ENCODE results near the gene MOB3C. TPM values are rescaled to one million over a fixed set of nuclear protein-coding genes. Genes with fewer than 3 reads are reported as not detected.

Gene MOB3C
- total and polyA plus RNA-seq, 2 of the 4 experiments (the other 2 are of a cell fraction) = 7.3 to 9.0 TPM

- Histone ChIP-seq H4K5ac (ENCODE audit: low read depth, low read length) (no peak overlapping the region), H3K9me3 (ENCODE audit: control insufficient read depth, insufficient read depth, low read length) (no peaks in the 10 kb centered on the region), H2BK15ac (ENCODE audit: low read depth, low read length) (no peak overlapping the region), H4K20me1 (ENCODE audit: insufficient read depth, low read length) (no peaks in the 10 kb centered on the region), H3K27ac (ENCODE audit: insufficient read depth, low read length) (no peak overlapping the region), H3K9ac (ENCODE audit: low read depth, low read length) (no peak overlapping the region), H3K36me3 (ENCODE audit: control insufficient read depth, insufficient read depth, low read length) (peaks cover 15% of the 10 kb centered on the region), H3K4ac (ENCODE audit: low read depth, low read length) (no peak overlapping the region), H2AK9ac (replicated peaks; ENCODE audit: low read depth, low read length, poor library complexity) (no peak overlapping the region), H2BK5ac (ENCODE audit: low read depth, low read length, poor library complexity, severe bottlenecking) (no peak overlapping the region), H3K14ac (replicated peaks; ENCODE audit: low read depth, low read length) (no peak overlapping the region), H4K91ac (ENCODE audit: insufficient read depth, low read depth, low read length) (no peak overlapping the region), H3K4me2 (ENCODE audit: low read depth, low read length) (no peak overlapping the region), H2BK120ac (ENCODE audit: low read depth, low read length) (no peak overlapping the region), H3K56ac (ENCODE audit: extremely low read depth, insufficient read depth, low read length) (no peak overlapping the region), H3K4me1 (ENCODE audit: control insufficient read depth, insufficient read depth, low read length) (peaks cover 2% of the 10 kb centered on the region; the same call in 1 of the 2 replicates), H3K4me3 (ENCODE audit: insufficient read depth, low read depth, low read length) (no peak overlapping the region), H3K18ac (ENCODE audit: low read depth, low read length) (no peak overlapping the region), H3K9me1 (ENCODE audit: insufficient read depth, low read length) (peaks cover 11% of the 10 kb centered on the region), H2AFZ (replicated peaks; ENCODE audit: low read length, poor library complexity) (no peak overlapping the region), H3K79me1 (ENCODE audit: low read depth in 1 of 2, low read length in 2 of 2) (no peaks in the 10 kb centered on the region), H3K27me3 (ENCODE audit: control insufficient read depth, insufficient read depth, low read length) (no peaks in the 10 kb centered on the region), H2AK5ac (ENCODE audit: low read depth, low read length) (no peak overlapping the region), H4K8ac (ENCODE audit: low read depth in 2 of 2, low read length in 2 of 2) (no peak overlapping the region), H2BK20ac (ENCODE audit: low read depth, low read length) (no peak overlapping the region), H3K23ac (ENCODE audit: low read depth, low read length) (no peak overlapping the region)
- CTCF ChIA-PET = no interaction called here
- dilution Hi-C loops (cut with HindIII; ENCODE audit: low sequenced_read_pairs, unreplicated experiment) (no loop called here), in situ Hi-C loops (cut with MboI; ENCODE audit: low sequenced_read_pairs) (no loop called here), intact Hi-C loops (cut with micrococcal nuclease) (no loop called here)
- no CpG with 5 or more reads among the region's 14 CpGs for WGBS, 2 experiments (ENCODE audit: extremely low coverage in 2 of 2, insufficient read length in 1 of 2)
- POLR2A ChIA-PET (ENCODE audit: unreplicated experiment) = no interaction called here
- BruUV-seq (replicated peaks) = no TSS peak
- ATAC-seq (ENCODE audit: low read depth) (peak; percentile 32), DNase-seq (peak; percentile 33)
- TF ChIP-seq RFX5 (IDR thresholded peaks at IDR 0.05; ENCODE audit: low read depth, low read length) (no peak), FOS (IDR thresholded peaks at IDR 0.05; ENCODE audit: low read depth, low read length) (no peak), BHLHE40 (IDR thresholded peaks at IDR 0.05; ENCODE audit: low read depth, low read length) (no peak), USF2 (IDR thresholded peaks at IDR 0.05; ENCODE audit: low read depth, low read length) (no peak), CTCF (conservative IDR thresholded peaks at IDR 0.05; ENCODE audit: low read depth, low read length) (no peak), CHD1 (IDR thresholded peaks at IDR 0.05; ENCODE audit: low read depth, low read length) (no peak), SMC3 (IDR thresholded peaks at IDR 0.05; ENCODE audit: low read depth, low read length) (no peak), MAFK (IDR thresholded peaks at IDR 0.05; ENCODE audit: low read depth, low read length) (no peak), RAD21 (IDR thresholded peaks at IDR 0.05; ENCODE audit: low read length) (no peak), RCOR1 (IDR thresholded peaks at IDR 0.05; ENCODE audit: insufficient replicate concordance, low read length) (no peak), ELK1 (IDR thresholded peaks at IDR 0.05; ENCODE audit: borderline replicate concordance, low read depth, low read length) (no peak), NFE2L2 (IDR thresholded peaks at IDR 0.05; ENCODE audit: low read depth, low read length) (no peak), MXI1 (IDR thresholded peaks at IDR 0.05; ENCODE audit: borderline replicate concordance, low read depth, low read length) (no peak), CEBPB (IDR thresholded peaks at IDR 0.05; ENCODE audit: low read depth, low read length) (no peak), POLR2A (IDR thresholded peaks at IDR 0.05; ENCODE audit: low read depth, low read length) (no peak), MAZ (IDR thresholded peaks at IDR 0.05; ENCODE audit: borderline replicate concordance, low read depth, low read length) (no peak)
These were observed 46.5 kb downstream of the MOB3C start for GRCh38 chr1:46569884-46570725.

All from IMR-90 (cell line).